SK-N-SH treated with all-trans-retinoic acid at 6 μM for 48 hours (cell line): ENCODE data around the gene BNC2.

Experiments used
- ATAC-seq: fragments of 200-7000 bp; cut with Tn5 transposase; 3 replicates; pipeline ENCODE4 v1.9.1; 2020; ENCODE audit warnings: mild to moderate bottlenecking, moderate library complexity
- ARNTL ChIP-seq: fragments of 450-650 bp; formaldehyde crosslinking; IDR thresholded peaks from 2 replicates; pipeline ENCODE4 v1.5.0; 2020; ENCODE audit warnings: low read depth, mild to moderate bottlenecking, moderate library complexity, borderline replicate concordance
- CREB5 ChIP-seq: fragments of 250-450 bp; sonication (Bioruptor Pico); IDR thresholded peaks from 2 replicates; pipeline ENCODE4 v1.5.1; 2020; ENCODE audit warnings: low read depth, mild to moderate bottlenecking, moderate library complexity
- CSDC2 ChIP-seq: fragments of 250-450 bp; sonication (Bioruptor Pico); IDR thresholded peaks from 2 replicates; pipeline ENCODE4 v1.5.0; 2020; ENCODE audit warnings: mild to moderate bottlenecking, moderate library complexity
- CSRNP3 ChIP-seq: fragments of 250-450 bp; sonication (Bioruptor Pico); IDR thresholded peaks from 2 replicates; pipeline ENCODE4 v1.5.1; 2021; ENCODE audit warnings: mild to moderate bottlenecking, moderate library complexity
- ESRRG ChIP-seq: fragments of 250-450 bp; sonication (Bioruptor Pico); IDR thresholded peaks from 2 replicates; pipeline ENCODE4 v1.6.1; 2021; ENCODE audit warnings: mild to moderate bottlenecking
- GLIS3 ChIP-seq: fragments of 250-450 bp; sonication (Bioruptor Pico); IDR thresholded peaks from 2 replicates; pipeline ENCODE4 v1.5.0; 2020; ENCODE audit warnings: mild to moderate bottlenecking, moderate library complexity
- ISL1 ChIP-seq: fragments of 250-450 bp; sonication (Bioruptor Pico); IDR thresholded peaks from 2 replicates; pipeline ENCODE4 v2.1.2; 2022; ENCODE audit warnings: mild to moderate bottlenecking, moderate library complexity
- PATZ1 ChIP-seq: fragments of 250-450 bp; sonication (Bioruptor Pico); IDR thresholded peaks from 2 replicates; pipeline ENCODE4 v1.8.0; 2020; ENCODE audit warnings: mild to moderate bottlenecking, moderate library complexity, borderline replicate concordance
- POU6F1 ChIP-seq: fragments of 250-450 bp; sonication (Bioruptor Pico); IDR thresholded peaks from 2 replicates; pipeline ENCODE4 v1.8.0; 2021; ENCODE audit warnings: low read depth, mild to moderate bottlenecking, moderate library complexity, borderline replicate concordance
- RARB ChIP-seq: fragments of 250-450 bp; sonication (Bioruptor Pico); IDR thresholded peaks from 2 replicates; pipeline ENCODE4 v1.8.0; 2021; ENCODE audit warnings: mild to moderate bottlenecking, moderate library complexity
- TCF4 ChIP-seq: fragments of 250-450 bp; sonication (Bioruptor Pico); IDR thresholded peaks from 2 replicates; pipeline ENCODE4 v1.8.0; 2021; ENCODE audit warnings: mild to moderate bottlenecking, moderate library complexity, borderline replicate concordance
- TSHZ2 ChIP-seq: fragments of 250-450 bp; sonication (Bioruptor Pico); IDR thresholded peaks from 2 replicates; pipeline ENCODE4 v1.5.0; 2020; ENCODE audit warnings: mild to moderate bottlenecking, moderate library complexity
- ZFP3 ChIP-seq: fragments of 250-450 bp; sonication (Bioruptor Pico); IDR thresholded peaks from 2 replicates; pipeline ENCODE4 v1.5.0; 2020; ENCODE audit warnings: mild to moderate bottlenecking, moderate library complexity
- ZFP30 ChIP-seq: fragments of 450-650 bp; formaldehyde crosslinking; IDR thresholded peaks from 2 replicates; pipeline ENCODE4 v1.5.0; 2022; ENCODE audit warnings: mild to moderate bottlenecking, moderate library complexity
- ZNF8 ChIP-seq: fragments of 450-650 bp; formaldehyde crosslinking; IDR thresholded peaks from 2 replicates; pipeline ENCODE4 v1.5.0; 2020; ENCODE audit warnings: mild to moderate bottlenecking, moderate library complexity

BNC2 gene

GRCh38 chr9:16834817-16835216, 35.7 kb downstream of the BNC2 start:
- no peak for TF ChIP-seq POU6F1
- TF ChIP-seq PATZ1 (CRISPR knock-in tag) = no peak
- no peak for TF ChIP-seq ZNF8 (CRISPR knock-in tag)
- TF ChIP-seq TSHZ2 (CRISPR knock-in tag) = no peak
- no peak for ATAC-seq

GRCh38 chr9:16833296-16833835, 37.1 kb downstream of the BNC2 start:
- ATAC-seq = no peak
- TF ChIP-seq GLIS3 (CRISPR knock-in tag) = no peak
- no peak for TF ChIP-seq PATZ1 (CRISPR knock-in tag)
- TF ChIP-seq ZFP3 (CRISPR knock-in tag) = no peak
- TF ChIP-seq CSRNP3 (CRISPR knock-in tag) = no peak
- no peak for TF ChIP-seq TCF4 (CRISPR knock-in tag)
- no peak for TF ChIP-seq ESRRG (CRISPR knock-in tag)
- TF ChIP-seq RARB (CRISPR knock-in tag) = no peak
- no peak for TF ChIP-seq CREB5
- TF ChIP-seq ZFP30 (CRISPR knock-in tag) = no peak
- TF ChIP-seq ZNF8 (CRISPR knock-in tag) = no peak
- no peak for TF ChIP-seq ARNTL (CRISPR knock-in tag)
- TF ChIP-seq CSDC2 (CRISPR knock-in tag) = no peak
- no peak for TF ChIP-seq TSHZ2 (CRISPR knock-in tag)
- no peak for TF ChIP-seq ISL1 (CRISPR knock-in tag)
